Measurements from ENCODE around the gene SCN1B.
A peak's percentile ranks its signal among the peaks of the same experiment; 100 is the strongest.
"Not testable (repeated sequence)": the region's sequence is repeated elsewhere in the genome, so short reads cannot be mapped to it uniquely, and the experiment has no call there.

The SCN1B gene

GRCh38 chr19:35030257-35031071 is at the start of gene SCN1B:
Gene SCN1B (plus strand): TSS chr19:35030470. CDS start chr19:35030821, 351 bp downstream.
- peak; percentile 53 for DNase-seq (ENCODE audit: low read depth)

- no peak for DNase-seq (ENCODE audit: low read depth)
Measured at GRCh38 chr19:34982275-34982674, 48.0 kb upstream of the SCN1B start.

- no peak for DNase-seq (ENCODE audit: low read depth)
Measured at GRCh38 chr19:34983786-34984185, 46.5 kb upstream of the SCN1B start.

GRCh38 chr19:34984287-34984686 is 46.0 kb upstream of the SCN1B start:
- DNase-seq (ENCODE audit: low read depth), result no peak

GRCh38 chr19:34985249-34986022 is 44.8 kb upstream of the SCN1B start:
- no peak for DNase-seq (ENCODE audit: low read depth)

- DNase-seq (ENCODE audit: low read depth), result no peak
Measured at GRCh38 chr19:34988119-34988518, 42.2 kb upstream of the SCN1B start.

- DNase-seq (ENCODE audit: low read depth), result no peak
Measured at GRCh38 chr19:34989298-34989697, 41.0 kb upstream of the SCN1B start.

GRCh38 chr19:34990578-34991192 is 39.6 kb upstream of the SCN1B start:
- no peak for DNase-seq (ENCODE audit: low read depth)

- DNase-seq (ENCODE audit: low read depth), result no peak
Measured at GRCh38 chr19:34991542-34992333, 38.5 kb upstream of the SCN1B start.

GRCh38 chr19:34992582-34992981 is 37.7 kb upstream of the SCN1B start:
- DNase-seq (ENCODE audit: low read depth), result not testable (repeated sequence)

- no peak for DNase-seq (ENCODE audit: low read depth)
Measured at GRCh38 chr19:34994286-34994642, 36.0 kb upstream of the SCN1B start.

- no peak for DNase-seq (ENCODE audit: low read depth)
Measured at GRCh38 chr19:34994643-34995541, 35.4 kb upstream of the SCN1B start.

GRCh38 chr19:34995551-34995950 is 34.7 kb upstream of the SCN1B start:
- DNase-seq (ENCODE audit: low read depth), result no peak

GRCh38 chr19:34997071-34997617 is 33.1 kb upstream of the SCN1B start:
- DNase-seq (ENCODE audit: low read depth), result no peak

GRCh38 chr19:34998224-34998623 is 32.0 kb upstream of the SCN1B start:
- DNase-seq (ENCODE audit: low read depth), result not testable (repeated sequence)

- no peak for DNase-seq (ENCODE audit: low read depth)
Measured at GRCh38 chr19:34998777-34999497, 31.3 kb upstream of the SCN1B start.

GRCh38 chr19:34999498-35000337 is 30.6 kb upstream of the SCN1B start, which contains the start of gene GRAMD1A:
Gene GRAMD1A (plus strand): TSS chr19:35000323. CDS start chr19:35000479, 156 bp downstream.
- DNase-seq (ENCODE audit: low read depth), result peak; percentile 63

GRCh38 chr19:35000338-35000646 is 30.0 kb upstream of the SCN1B start:
- DNase-seq (ENCODE audit: low read depth), result no peak

Measured in stimulated activated CD4-positive, alpha-beta T cell treated with anti-CD3 and anti-CD28 coated beads, Interleukin-2, amount 100 ng/mL, for 4 hours (primary cell).